Lung (tissue), 12 donors: ENCODE results near the gene CTDSPL2. TPM values are rescaled to one million over a fixed set of nuclear protein-coding genes. Genes with fewer than 3 reads are reported as not detected.
"Not testable (repeated sequence)": the region's sequence is repeated elsewhere in the genome, so short reads cannot be mapped to it uniquely, and the experiment has no call there.

Experiments
- ATAC-seq: fragments of 200-7000 bp; cut with Tn5 transposase; one replicate; pipeline ENCODE4 v1.9.1; 2020; ENCODE audit warnings: moderate number of reproducible peaks; ENCODE audit not compliant: insufficient read depth, low FRiP score
- DNase-seq, 3 donors: peaks; one replicate each; pipeline ENCODE4 v3.0.0-alpha.2; 2013 to 2017
- H3K27ac ChIP-seq, 2 donors: one replicate each; pipeline ENCODE4 v1.5.1; 2013; ENCODE audit warnings: mild to moderate bottlenecking in 2 of 2, moderate library complexity in 2 of 2, control low read depth in 1 of 2, inconsistent platforms in 1 of 2, low read depth in 1 of 2, low read length in 1 of 2
- H3K27me3 ChIP-seq, 3 donors: one replicate each; pipeline ENCODE4 v1.5.1; 2013; ENCODE audit warnings: low read length in 2 of 3; ENCODE audit not compliant: control insufficient read depth in 3 of 3, insufficient read depth in 3 of 3
- H3K36me3 ChIP-seq, 4 donors: one replicate each; pipeline ENCODE4 v1.5.1; 2013; ENCODE audit warnings: low read length in 4 of 4, mild to moderate bottlenecking in 1 of 4, moderate library complexity in 1 of 4; ENCODE audit not compliant: control insufficient read depth in 4 of 4, insufficient read depth in 4 of 4
- H3K4me1 ChIP-seq, 5 donors: one replicate each; pipeline ENCODE4 v1.5.1; 2013; ENCODE audit warnings: low read length in 5 of 5, mild to moderate bottlenecking in 2 of 5, moderate library complexity in 1 of 5; ENCODE audit not compliant: control insufficient read depth in 5 of 5, insufficient read depth in 5 of 5
- H3K4me3 ChIP-seq: one replicate; pipeline ENCODE4 v1.5.1; 2013; ENCODE audit warnings: mild to moderate bottlenecking, control low read depth, moderate library complexity
- H3K9ac ChIP-seq, 2 donors: one replicate each; pipeline ENCODE4 v1.5.1; 2013; ENCODE audit warnings: low read length in 2 of 2, control low read depth in 1 of 2; ENCODE audit not compliant: insufficient read depth in 1 of 2
- H3K9me3 ChIP-seq, 4 donors: one replicate each; pipeline ENCODE4 v1.5.1; 2013; ENCODE audit warnings: low read length in 3 of 4, mild to moderate bottlenecking in 1 of 4, moderate library complexity in 1 of 4; ENCODE audit not compliant: control insufficient read depth in 4 of 4, insufficient read depth in 3 of 4
- CTCF ChIP-seq: IDR thresholded peaks from 2 replicates; pipeline ENCODE4 v1.5.1; 2012; ENCODE audit warnings: mild to moderate bottlenecking; ENCODE audit errors: control extremely low read depth, extremely low read depth
- WGBS, 2 donors: extraction: QIAGEN DNeasy Blood & Tissue Kit; methylation state at CpG; one replicate each; pipeline ENCODE4 v1.1.7; 2013; 5-methylcytosine and 5-hydroxymethylcytosine counted together
- polyA plus RNA-seq, 2 donors: library from polyadenylated mRNA; stranded (reverse); fragments of 200-250 nt; gene quantifications; one replicate each; pipeline ENCODE4 v1.2.1, GENCODE V29; 2013
- total RNA-seq, 2 donors: library from RNA; depleted of rRNA in 1 of 2; stranded (reverse); fragments of >200 nt in 1 of 2; gene quantifications; one replicate each; pipeline ENCODE4 v1.2.1, GENCODE V29; 2014 to 2021
- donor health status: control.
- donor health status: control.
- donor health status: Bipolar disorder and iron deficiency.
- donor health status: healthy.
- donor health status: DM: yes; HTN: yes; CAD: no.

CTDSPL2 gene
- total and polyA plus RNA-seq, 4 donors = 5.5 to 119 (median 19.0) TPM

- TF ChIP-seq CTCF = no peak
- WGBS, 2 donors = 78 to 87% methylated on average over 10 of the region's 10 CpGs
- Histone ChIP-seq H3K9me3 (no peaks in the 10 kb centered on the region), H3K9ac (no peak overlapping the region), H3K4me1 (no peaks in the 10 kb centered on the region), H3K4me3 (no peak overlapping the region), H3K27ac (no peak overlapping the region), H3K27me3 (no peaks in the 10 kb centered on the region), H3K36me3 (peaks cover 0 to 17% (median 2%) of the 10 kb centered on the region in 4 donors)
- DNase-seq (no peak), ATAC-seq (no peak)
These were observed 102.6 kb downstream of the CTDSPL2 start for GRCh38 chr15:44529864-44530604.

GRCh38 chr15:44530653-44531052 lies 103.2 kb downstream of the CTDSPL2 start:
- H3K27me3 ChIP-seq = no peaks in the 10 kb centered on the region
- peaks cover 0 to 4% (median 3%) of the 10 kb centered on the region in 5 donors for H3K4me1 ChIP-seq
- ATAC-seq = no peak
- peaks cover 0 to 17% (median 1%) of the 10 kb centered on the region in 4 donors for H3K36me3 ChIP-seq
- H3K4me3 ChIP-seq = no peak overlapping the region
- H3K27ac ChIP-seq = no peak overlapping the region
- no peak overlapping the region for H3K9ac ChIP-seq
- H3K9me3 ChIP-seq = no peaks in the 10 kb centered on the region
- WGBS, 2 donors = 97 to 98% methylated on average over 3 of the region's 3 CpGs
- no peak for DNase-seq
- TF ChIP-seq CTCF = no peak

- ATAC-seq, H3K27ac ChIP-seq, DNase-seq, H3K4me3 ChIP-seq, H3K4me1 ChIP-seq, H3K9me3 ChIP-seq, H3K27me3 ChIP-seq, H3K9ac ChIP-seq: not testable (repeated sequence)
- peaks cover 0 to 10% (median 1%) of the 10 kb centered on the region in 4 donors for H3K36me3 ChIP-seq
- 97% methylated on average over 5 of the region's 5 CpGs for WGBS, 2 donors
These were observed 104.8 kb downstream of the CTDSPL2 start for GRCh38 chr15:44532275-44532674.

- Histone ChIP-seq H3K9ac (no peak overlapping the region), H3K27ac (no peak overlapping the region), H3K27me3 (no peaks in the 10 kb centered on the region), H3K4me3 (no peak overlapping the region), H3K36me3 (peaks cover 0 to 10% (median 1%) of the 10 kb centered on the region in 4 donors), H3K9me3 (no peaks in the 10 kb centered on the region), H3K4me1 (peaks cover 0 to 10% (median 3%) of the 10 kb centered on the region in 5 donors)
- DNase-seq (no peak), ATAC-seq (no peak)
- no peak for TF ChIP-seq CTCF
- 97% methylated on average over 3 of the region's 3 CpGs for WGBS, 2 donors
These were observed 105.3 kb downstream of the CTDSPL2 start for GRCh38 chr15:44532689-44533088.
